Neural progenitor cell (in vitro differentiated cells): ENCODE measurements around the gene TERC. TPM values are rescaled to one million over a fixed set of nuclear protein-coding genes. Genes with fewer than 3 reads are reported as not detected.

Experiments used
- DNase-seq: peaks from one replicate; pipeline ENCODE4 v3.0.0-alpha.2; 2016; ENCODE audit warnings: low spot score
- H2AFZ ChIP-seq: fragments of 200-600 bp; sonication (generic); replicated peaks from 2 replicates; pipeline ENCODE4 v1.6.1; 2016; ENCODE audit warnings: antibody characterized with exemption
- H3F3A ChIP-seq: fragments of 200-600 bp; sonication (generic); 2 replicates; pipeline ENCODE4 v1.6.1; 2016; ENCODE audit warnings: antibody characterized with exemption, low read depth
- H3K27ac ChIP-seq: fragments of 200-600 bp; sonication (generic); 2 replicates; pipeline ENCODE4 v1.5.1; 2016; ENCODE audit warnings: mild to moderate bottlenecking
- H3K27me3 ChIP-seq: fragments of 200-600 bp; sonication (generic); 2 replicates; pipeline ENCODE4 v1.6.1; 2016; ENCODE audit warnings: mild to moderate bottlenecking, moderate library complexity
- H3K36me3 ChIP-seq: fragments of 200-600 bp; sonication (generic); 2 replicates; pipeline ENCODE4 v1.5.1; 2016
- H3K4me1 ChIP-seq: fragments of 200-600 bp; sonication (generic); 2 replicates; pipeline ENCODE4 v1.6.1; 2016; ENCODE audit warnings: mixed run types
- H3K4me2 ChIP-seq: fragments of 200-600 bp; sonication (generic); 2 replicates; pipeline ENCODE4 v1.6.1; 2016
- H3K4me3 ChIP-seq: fragments of 200-600 bp; sonication (generic); 2 replicates; pipeline ENCODE4 v1.5.1; 2016
- H3K79me2 ChIP-seq: fragments of 200-600 bp; sonication (generic); 2 replicates; pipeline ENCODE4 v1.6.1; 2016; ENCODE audit warnings: low read depth
- H3K9ac ChIP-seq: fragments of 200-600 bp; sonication (generic); 2 replicates; pipeline ENCODE4 v1.6.1; 2016
- H3K9me3 ChIP-seq: fragments of 200-600 bp; sonication (generic); 2 replicates; pipeline ENCODE4 v1.5.1; 2016; ENCODE audit warnings: low read depth
- H4K20me1 ChIP-seq: fragments of 200-600 bp; sonication (generic); 2 replicates; pipeline ENCODE4 v1.6.1; 2016; ENCODE audit warnings: low read depth
- H3K27ac Mint-ChIP-seq: 3 replicates; pipeline ENCODE4 v1.8.0; 2021; ENCODE audit warnings: mixed read lengths
- H3K27me3 Mint-ChIP-seq: 2 replicates; pipeline ENCODE4 v1.8.0; 2022; ENCODE audit warnings: low read depth, mild to moderate bottlenecking, inconsistent platforms, moderate library complexity, mixed read lengths; ENCODE audit not compliant: insufficient read depth
- H3K36me3 Mint-ChIP-seq: 3 replicates; pipeline ENCODE4 v1.8.0; 2021; ENCODE audit warnings: mixed read lengths
- H3K4me1 Mint-ChIP-seq: 3 replicates; pipeline ENCODE4 v1.8.0; 2021; ENCODE audit warnings: mixed read lengths
- H3K4me3 Mint-ChIP-seq: 3 replicates; pipeline ENCODE4 v1.8.0; 2021; ENCODE audit warnings: mild to moderate bottlenecking, moderate library complexity, mixed read lengths
- H3K9me3 Mint-ChIP-seq: 3 replicates; pipeline ENCODE4 v1.8.0; 2020; ENCODE audit warnings: mixed read lengths
- CTCF ChIP-seq: fragments of 200-600 bp; sonication (generic); IDR thresholded peaks from 2 replicates; pipeline ENCODE4 v1.5.1; 2017; ENCODE audit warnings: antibody characterized with exemption, mild to moderate bottlenecking
- EZH2 ChIP-seq: fragments of 200-600 bp; sonication (generic); IDR thresholded peaks from 2 replicates; pipeline ENCODE4 v1.6.1; 2017; ENCODE audit warnings: antibody characterized with exemption, mild to moderate bottlenecking, moderate library complexity
- EZH2phosphoT487 ChIP-seq: fragments of 200-600 bp; sonication (generic); IDR thresholded peaks from 2 replicates; pipeline ENCODE4 v1.6.1; 2017; ENCODE audit warnings: antibody characterized with exemption
- total RNA-seq: library from RNA; depleted of rRNA; stranded (reverse); fragments of >200 nt; gene quantifications from 2 replicates; pipeline ENCODE4 v1.2.3, GENCODE V29; 2015; ENCODE audit warnings: low replicate concordance

TERC gene
- total RNA-seq, 1 donor from 2014 or later = 47.5 TPM

GRCh38 chr3:169781209-169781855, 16.5 kb upstream of the TERC start:
- H4K20me1 ChIP-seq = no peaks in the 10 kb centered on the region
- no peak overlapping the region for H3K9ac ChIP-seq
- no peak overlapping the region for H3K27ac ChIP-seq
- H3F3A ChIP-seq = no peaks in the 10 kb centered on the region
- no peaks in the 10 kb centered on the region for H3K4me1 ChIP-seq
- Mint-ChIP-seq H3K36me3 (peaks cover 22% of the 10 kb centered on the region), H3K27ac (no peak overlapping the region), H3K27me3 (no peaks in the 10 kb centered on the region), H3K4me1 (no peaks in the 10 kb centered on the region), H3K4me3 (no peak overlapping the region), H3K9me3 (no peaks in the 10 kb centered on the region)
- H3K4me2 ChIP-seq = no peak overlapping the region
- peaks cover 8% of the 10 kb centered on the region for H3K79me2 ChIP-seq
- no peak for DNase-seq
- peaks cover 33% of the 10 kb centered on the region for H3K36me3 ChIP-seq
- H3K9me3 ChIP-seq = no peaks in the 10 kb centered on the region
- no peaks in the 10 kb centered on the region for H3K27me3 ChIP-seq
- no peak overlapping the region for H3K4me3 ChIP-seq
- no peak for TF ChIP-seq CTCF
- no peak for TF ChIP-seq EZH2
- TF ChIP-seq EZH2phosphoT487 = no peak
- no peak overlapping the region for H2AFZ ChIP-seq

GRCh38 chr3:169780742-169781141, 15.9 kb upstream of the TERC start:
- peaks cover 36% of the 10 kb centered on the region for H3K36me3 ChIP-seq
- H3K79me2 ChIP-seq = peaks cover 13% of the 10 kb centered on the region

GRCh38 chr3:169777822-169778221, 13.0 kb upstream of the TERC start:
- DNase-seq = no peak
- Histone ChIP-seq H3K79me2 (peaks cover 38% of the 10 kb centered on the region), H3K36me3 (peaks cover 30% of the 10 kb centered on the region), H3K4me3 (no peak overlapping the region), H3K27me3 (no peaks in the 10 kb centered on the region), H4K20me1 (no peaks in the 10 kb centered on the region), H3K4me1 (peaks cover 8% of the 10 kb centered on the region), H3K4me2 (no peak overlapping the region), H3K9me3 (no peaks in the 10 kb centered on the region), H2AFZ (no peak overlapping the region), H3K27ac (no peak overlapping the region), H3F3A (peaks cover 9% of the 10 kb centered on the region), H3K9ac (no peak overlapping the region)
- TF ChIP-seq CTCF (no peak), EZH2 (no peak), EZH2phosphoT487 (no peak)
- no peaks in the 10 kb centered on the region for H3K27me3 Mint-ChIP-seq
- no peaks in the 10 kb centered on the region for H3K9me3 Mint-ChIP-seq
- H3K4me3 Mint-ChIP-seq = no peak overlapping the region
- H3K36me3 Mint-ChIP-seq = peaks cover 29% of the 10 kb centered on the region
- peaks cover 19% of the 10 kb centered on the region for H3K4me1 Mint-ChIP-seq
- H3K27ac Mint-ChIP-seq = no peak overlapping the region

More at GRCh38 chr3:169780742-169781141, 15.9 kb upstream of the TERC start:
- no peak overlapping the region for H3K4me3 ChIP-seq
- Mint-ChIP-seq H3K36me3 (peaks cover 25% of the 10 kb centered on the region), H3K4me1 (peaks cover 4% of the 10 kb centered on the region), H3K27ac (no peak overlapping the region), H3K27me3 (no peaks in the 10 kb centered on the region), H3K9me3 (no peaks in the 10 kb centered on the region), H3K4me3 (no peak overlapping the region)
- no peak overlapping the region for H3K4me2 ChIP-seq
- H3K9me3 ChIP-seq = no peaks in the 10 kb centered on the region
- no peaks in the 10 kb centered on the region for H3K27me3 ChIP-seq
- TF ChIP-seq CTCF (no peak), EZH2phosphoT487 (no peak), EZH2 (no peak)
- H3K4me1 ChIP-seq = no peaks in the 10 kb centered on the region
- no peak for DNase-seq
- H3F3A ChIP-seq = no peaks in the 10 kb centered on the region
- H2AFZ ChIP-seq = no peak overlapping the region
- no peaks in the 10 kb centered on the region for H4K20me1 ChIP-seq
- no peak overlapping the region for H3K27ac ChIP-seq
- H3K9ac ChIP-seq = no peak overlapping the region
